Retinal pigment epithelial cell (primary cell): ENCODE results near the gene CCDC144A.
"Not testable (repeated sequence)": the region's sequence is repeated elsewhere in the genome, so short reads cannot be mapped to it uniquely, and the experiment has no call there.

Source experiments
- DNase-seq: peaks from one replicate; pipeline ENCODE4 v3.0.0-alpha.2; 2010; ENCODE audit warnings: low read depth
- H3K4me3 ChIP-seq: 2 replicates; pipeline ENCODE4 v1.5.1; 2011; ENCODE audit warnings: mild to moderate bottlenecking, low read length, control low read depth, moderate library complexity
- CTCF ChIP-seq: conservative IDR thresholded peaks from 2 replicates; pipeline ENCODE4 v1.5.1; 2011; ENCODE audit warnings: low read depth, low read length, control low read depth, inconsistent platforms

Gene CCDC144A

GRCh38 chr17:16818340-16818739 is 128.3 kb downstream of the CCDC144A start:
- no peak overlapping the region for H3K4me3 ChIP-seq
- TF ChIP-seq CTCF, result no peak
- no peak for DNase-seq

GRCh38 chr17:16818821-16819683 is 129.0 kb downstream of the CCDC144A start:
- no peak for TF ChIP-seq CTCF
- no peak for DNase-seq
- H3K4me3 ChIP-seq, result no peak overlapping the region

- no peak for DNase-seq
- TF ChIP-seq CTCF, result no peak
- no peak overlapping the region for H3K4me3 ChIP-seq
Measured at GRCh38 chr17:16820161-16820877, 130.3 kb downstream of the CCDC144A start.

GRCh38 chr17:16820979-16821543 is 131.0 kb downstream of the CCDC144A start:
- DNase-seq, result no peak
- TF ChIP-seq CTCF, result no peak
- H3K4me3 ChIP-seq, result no peak overlapping the region

GRCh38 chr17:16822133-16822532 is 132.1 kb downstream of the CCDC144A start:
- DNase-seq, H3K4me3 ChIP-seq: not testable (repeated sequence)

GRCh38 chr17:16823768-16824406 is 133.8 kb downstream of the CCDC144A start:
- DNase-seq, result not testable (repeated sequence)

More at GRCh38 chr17:16823768-16824406, 133.8 kb downstream of the CCDC144A start:
- H3K4me3 ChIP-seq, result not testable (repeated sequence)
